Liver (tissue), 9 donors: ENCODE measurements around the gene MRC2. TPM values are rescaled to one million over a fixed set of nuclear protein-coding genes. Genes with fewer than 3 reads are reported as not detected.

Source experiments
- DNase-seq: peaks from one replicate; pipeline ENCODE4 v3.0.0-alpha.2; 2017; ENCODE audit warnings: low spot score
- H3K27ac ChIP-seq, 2 donors: one replicate each; pipeline ENCODE4 v1.7.0; 2013; ENCODE audit warnings: inconsistent platforms in 2 of 2, low read length in 2 of 2, control low read depth in 1 of 2, low read depth in 1 of 2, mild to moderate bottlenecking in 1 of 2
- H3K27me3 ChIP-seq, 4 donors: one replicate each; pipeline versions ENCODE4 v1.6.1 to v1.7.0; 2013; ENCODE audit warnings: low read length in 3 of 4, inconsistent platforms in 1 of 4, mild to moderate bottlenecking in 1 of 4, moderate library complexity in 1 of 4; ENCODE audit not compliant: control insufficient read depth in 4 of 4, insufficient read depth in 4 of 4
- H3K36me3 ChIP-seq, 4 donors: one replicate each; pipeline versions ENCODE4 v1.6.1 to v1.7.0; 2013; ENCODE audit warnings: low read length in 3 of 4, mild to moderate bottlenecking in 3 of 4, low read depth in 1 of 4, moderate library complexity in 1 of 4; ENCODE audit not compliant: control insufficient read depth in 4 of 4, insufficient read depth in 3 of 4
- H3K4me1 ChIP-seq, 4 donors: one replicate each; pipeline versions ENCODE4 v1.6.1 to v1.7.0; 2013; ENCODE audit warnings: low read length in 3 of 4, mild to moderate bottlenecking in 3 of 4, moderate library complexity in 1 of 4; ENCODE audit not compliant: control insufficient read depth in 4 of 4, insufficient read depth in 4 of 4
- H3K4me3 ChIP-seq, 3 donors: one replicate each; pipeline versions ENCODE4 v1.6.1 to v1.7.0; 2013; ENCODE audit warnings: low read length in 3 of 3, control low read depth in 1 of 3, low read depth in 1 of 3, mild to moderate bottlenecking in 1 of 3
- H3K9ac ChIP-seq, 2 donors: one replicate each; pipeline ENCODE4 v1.7.0; 2013; ENCODE audit warnings: low read length in 2 of 2, mild to moderate bottlenecking in 2 of 2, moderate library complexity in 2 of 2, control low read depth in 1 of 2, low read depth in 1 of 2
- H3K9me3 ChIP-seq, 4 donors: one replicate each; pipeline versions ENCODE4 v1.6.1 to v1.7.0; 2013; ENCODE audit warnings: low read length in 3 of 4; ENCODE audit not compliant: control insufficient read depth in 4 of 4
- ATF3 ChIP-seq: IDR thresholded peaks from 2 replicates; pipeline ENCODE4 v1.6.1; 2016; ENCODE audit warnings: antibody characterized with exemption
- FOXA1 ChIP-seq: IDR thresholded peaks from 2 replicates; pipeline ENCODE4 v1.6.1; 2016; ENCODE audit warnings: antibody characterized with exemption
- FOXA2 ChIP-seq: IDR thresholded peaks from 2 replicates; pipeline ENCODE4 v1.6.1; 2016; ENCODE audit warnings: antibody characterized with exemption
- GABPA ChIP-seq, 2 donors: IDR thresholded peaks in 1 of 2; conservative IDR thresholded peaks in 1 of 2; 2 replicates each; pipeline ENCODE4 v1.6.1; 2016; ENCODE audit warnings: antibody characterized with exemption in 2 of 2, mild to moderate bottlenecking in 1 of 2, moderate library complexity in 1 of 2
- HNF4A ChIP-seq, 2 donors: conservative IDR thresholded peaks; 2 replicates each; pipeline ENCODE4 v1.6.1; 2016; ENCODE audit warnings: antibody characterized with exemption in 2 of 2, mild to moderate bottlenecking in 2 of 2
- HNF4G ChIP-seq: IDR thresholded peaks from 2 replicates; pipeline ENCODE4 v1.6.1; 2016; ENCODE audit warnings: antibody characterized with exemption
- JUND ChIP-seq, 2 donors: IDR thresholded peaks; 2 replicates each; pipeline ENCODE4 v1.6.1; 2016; ENCODE audit warnings: antibody characterized with exemption in 2 of 2
- MAX ChIP-seq: IDR thresholded peaks from 2 replicates; pipeline ENCODE4 v1.6.1; 2016; ENCODE audit warnings: antibody characterized with exemption
- NR2F2 ChIP-seq: IDR thresholded peaks from 2 replicates; pipeline ENCODE4 v1.6.1; 2016; ENCODE audit warnings: antibody characterized with exemption
- REST ChIP-seq: IDR thresholded peaks from 2 replicates; pipeline ENCODE4 v1.6.1; 2016; ENCODE audit warnings: antibody characterized with exemption, mild to moderate bottlenecking
- SP1 ChIP-seq: IDR thresholded peaks from 2 replicates; pipeline ENCODE4 v1.6.1; 2018; ENCODE audit warnings: antibody characterized with exemption, mild to moderate bottlenecking
- TAF1 ChIP-seq: conservative IDR thresholded peaks from 2 replicates; pipeline ENCODE4 v1.6.1; 2016; ENCODE audit warnings: antibody characterized with exemption, mild to moderate bottlenecking
- ZBTB33 ChIP-seq: IDR thresholded peaks from 2 replicates; pipeline ENCODE4 v1.6.1; 2016; ENCODE audit warnings: antibody characterized with exemption
- WGBS: extraction: QIAGEN DNeasy Blood & Tissue Kit; methylation state at CpG from one replicate; pipeline ENCODE4 v1.1.7; 2013; 5-methylcytosine and 5-hydroxymethylcytosine counted together
- polyA plus RNA-seq, 2 donors: library from polyadenylated mRNA; stranded (reverse) in 1 of 2; unstranded in 1 of 2; fragments of 200-250 nt in 1 of 2; fragments of >200 nt in 1 of 2; fragmentation: Nextera tagmentation in 1 of 2; extraction: Ambion mirVana in 1 of 2; gene quantifications; one replicate each; pipeline versions ENCODE4 v1.2.1 to v1.2.3, GENCODE V29; 2013 to 2015
- total RNA-seq, 2 donors: library from RNA; depleted of rRNA; stranded (reverse); fragments of >200 nt; gene quantifications; one replicate each; pipeline ENCODE4 v1.2.3, GENCODE V29; 2014
- donor health status: healthy.
- donor health status: healthy.
- donor health status: healthy.
- donor health status: healthy.
- donor health status: healthy.

Gene MRC2
- total and polyA plus RNA-seq, 4 donors, result 0.49 to 81.1 (median 2.8) TPM

GRCh38 chr17:62625870-62626200, 1.6 kb upstream of the MRC2 start:
- H3K27ac ChIP-seq, result no peak overlapping the region

GRCh38 chr17:62626719-62627218, 701 bp upstream of the MRC2 start:
- Histone ChIP-seq H3K9ac (no peak overlapping the region), H3K36me3 (no peaks in the 10 kb centered on the region), H3K4me3 (peak overlapping the region in 2 of 3 donors; percentile 27 to 47), H3K27me3 (peaks cover 0 to 4% (median 0%) of the 10 kb centered on the region in 4 donors), H3K27ac (peak overlapping the region; percentile 63 to 69), H3K4me1 (peaks cover 6 to 21% (median 9%) of the 10 kb centered on the region in 4 donors), H3K9me3 (no peaks in the 10 kb centered on the region)
- DNase-seq, result no peak
- TF ChIP-seq NR2F2 (peak; percentile 10), FOXA2 (no peak)
- 10% methylated on average over 21 of the region's 21 CpGs for WGBS

More at GRCh38 chr17:62625870-62626200, 1.6 kb upstream of the MRC2 start:
- H3K4me1 ChIP-seq, result peaks cover 6 to 21% (median 9%) of the 10 kb centered on the region in 4 donors
- H3K4me3 ChIP-seq, result no peak overlapping the region
- WGBS, result 69% methylated on average over 4 of the region's 4 CpGs
- no peak overlapping the region for H3K9ac ChIP-seq
- no peak for TF ChIP-seq GABPA (IDR thresholded peaks at IDR 0.05 in 1 of 2, conservative IDR thresholded peaks at IDR 0.05 in 1 of 2)
- TF ChIP-seq ATF3, result no peak
- TF ChIP-seq HNF4A (conservative IDR thresholded peaks at IDR 0.05), result no peak
- TF ChIP-seq JUND (IDR thresholded peaks at IDR 0.05), result no peak
- no peak for TF ChIP-seq TAF1
- no peak for TF ChIP-seq MAX
- no peak for TF ChIP-seq FOXA1
- TF ChIP-seq ZBTB33, result no peak
- no peak for TF ChIP-seq REST
- no peak for TF ChIP-seq FOXA2
- no peak for TF ChIP-seq HNF4G
- TF ChIP-seq SP1, result no peak
- H3K9me3 ChIP-seq, result no peaks in the 10 kb centered on the region
- H3K27me3 ChIP-seq, result peaks cover 0 to 4% (median 0%) of the 10 kb centered on the region in 4 donors
- H3K36me3 ChIP-seq, result no peaks in the 10 kb centered on the region
- DNase-seq, result no peak
